Measurements from ENCODE around the gene NKD1.

Gene NKD1

DNA sequence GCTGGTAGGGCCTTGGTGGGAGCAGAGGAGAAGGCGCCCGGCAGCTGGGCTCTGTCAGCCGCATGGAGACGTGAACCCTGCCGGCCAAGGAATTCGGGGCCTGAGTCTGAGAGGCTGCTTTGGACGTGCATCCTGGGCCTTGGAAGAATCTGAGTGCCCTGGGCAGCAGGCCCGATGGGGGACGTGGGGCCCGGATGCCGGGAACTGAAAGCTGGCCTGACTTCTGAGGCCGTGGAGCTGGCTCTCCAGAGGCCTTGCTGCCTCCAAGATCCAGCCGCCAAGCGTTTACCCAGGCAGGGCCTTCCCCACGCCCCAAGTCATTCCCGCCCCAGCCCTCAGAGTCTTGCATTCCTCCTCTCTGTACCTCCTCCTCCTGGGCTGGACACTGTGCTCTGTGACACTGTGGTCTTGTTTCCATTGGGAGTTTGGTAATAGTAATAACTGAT lies 37.2 kb downstream of the NKD1 start:
- H3K27me3 Mint-ChIP-seq: no peaks in the 10 kb centered on the region
- H3K27ac Mint-ChIP-seq: no peak overlapping the region
- H3K36me3 Mint-ChIP-seq: peaks cover 6% of the 10 kb centered on the region
- no peaks in the 10 kb centered on the region for H3K9me3 Mint-ChIP-seq (ENCODE audit: low read depth)
- no peak overlapping the region for H3K4me3 Mint-ChIP-seq
- peaks cover 31% of the 10 kb centered on the region for H3K4me1 Mint-ChIP-seq (ENCODE audit: low read depth)

DNA sequence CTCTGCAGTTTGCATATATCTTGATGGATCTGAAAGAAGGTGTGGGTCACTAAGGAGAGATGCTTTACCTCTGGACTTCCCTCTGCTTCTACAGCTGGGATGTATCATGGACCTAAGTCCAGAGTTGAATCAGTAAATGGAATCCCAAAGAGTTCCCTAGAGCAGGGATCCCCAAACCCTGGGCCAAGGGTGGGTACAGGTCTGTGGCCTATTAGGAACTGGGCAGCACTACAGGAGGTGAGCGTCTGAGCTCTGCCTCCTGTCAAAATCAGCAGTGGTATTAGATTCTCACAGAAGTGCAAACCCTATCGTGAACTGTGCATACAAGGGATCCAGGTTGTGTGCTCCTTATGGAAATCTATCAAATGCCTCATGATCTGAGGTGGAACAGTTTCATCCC lies 39.3 kb downstream of the NKD1 start:
- peaks cover 38% of the 10 kb centered on the region for H3K4me1 Mint-ChIP-seq (ENCODE audit: low read depth)
- H3K36me3 Mint-ChIP-seq: peaks cover 6% of the 10 kb centered on the region
- no peaks in the 10 kb centered on the region for H3K9me3 Mint-ChIP-seq (ENCODE audit: low read depth)
- no peaks in the 10 kb centered on the region for H3K27me3 Mint-ChIP-seq
- H3K27ac Mint-ChIP-seq: no peak overlapping the region
- no peak overlapping the region for H3K4me3 Mint-ChIP-seq

DNA sequence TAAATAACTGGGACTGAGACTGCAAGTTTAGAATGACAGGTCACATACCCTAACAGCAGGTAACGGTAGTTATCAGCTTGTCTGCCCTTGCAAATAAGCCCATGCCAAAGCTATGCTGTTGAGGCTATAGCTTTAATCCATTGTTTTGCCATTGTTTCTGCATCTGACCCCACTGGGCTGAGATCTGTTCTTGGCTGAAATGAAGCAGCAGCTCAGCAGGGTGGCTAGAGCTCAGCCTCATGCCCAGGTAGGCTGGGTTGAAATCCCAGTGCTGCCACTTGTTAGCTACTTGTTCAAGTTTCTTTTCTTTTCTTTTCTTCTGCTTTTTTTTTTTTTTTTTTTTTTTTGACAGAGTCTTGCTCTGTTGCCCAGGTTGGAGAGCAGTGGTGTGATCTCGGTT lies 40.1 kb downstream of the NKD1 start:
- H3K9me3 Mint-ChIP-seq (ENCODE audit: low read depth): no peaks in the 10 kb centered on the region
- H3K4me3 Mint-ChIP-seq: no peak overlapping the region
- H3K27ac Mint-ChIP-seq: peak overlapping the region; percentile 98
- peaks cover 6% of the 10 kb centered on the region for H3K36me3 Mint-ChIP-seq
- H3K27me3 Mint-ChIP-seq: no peaks in the 10 kb centered on the region
- H3K4me1 Mint-ChIP-seq (ENCODE audit: low read depth): peaks cover 38% of the 10 kb centered on the region

DNA sequence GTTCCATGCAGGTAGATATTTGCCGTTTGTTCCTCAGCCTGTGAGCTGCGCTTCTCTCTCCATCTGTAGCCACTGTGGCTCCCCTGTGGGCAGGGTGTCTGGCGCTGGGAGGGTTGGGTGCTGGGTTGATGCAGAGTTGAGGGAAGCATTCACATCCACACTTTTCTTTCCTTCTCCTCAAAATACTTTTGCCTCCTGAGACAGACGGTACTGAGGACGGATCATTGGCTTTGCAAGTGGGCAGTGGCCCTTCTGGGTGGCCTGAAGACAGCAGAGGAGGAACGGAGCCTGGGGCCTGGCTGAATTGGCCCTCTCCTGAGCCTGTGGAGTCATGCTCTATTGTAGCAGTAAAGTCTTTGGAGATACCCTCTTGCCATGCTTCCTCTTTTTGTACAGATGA lies 43.0 kb downstream of the NKD1 start:
- H3K4me3 Mint-ChIP-seq: no peak overlapping the region
- H3K27ac Mint-ChIP-seq: no peak overlapping the region
- no peaks in the 10 kb centered on the region for H3K9me3 Mint-ChIP-seq (ENCODE audit: low read depth)
- peaks cover 32% of the 10 kb centered on the region for H3K4me1 Mint-ChIP-seq (ENCODE audit: low read depth)
- no peaks in the 10 kb centered on the region for H3K27me3 Mint-ChIP-seq
- peaks cover 6% of the 10 kb centered on the region for H3K36me3 Mint-ChIP-seq

DNA sequence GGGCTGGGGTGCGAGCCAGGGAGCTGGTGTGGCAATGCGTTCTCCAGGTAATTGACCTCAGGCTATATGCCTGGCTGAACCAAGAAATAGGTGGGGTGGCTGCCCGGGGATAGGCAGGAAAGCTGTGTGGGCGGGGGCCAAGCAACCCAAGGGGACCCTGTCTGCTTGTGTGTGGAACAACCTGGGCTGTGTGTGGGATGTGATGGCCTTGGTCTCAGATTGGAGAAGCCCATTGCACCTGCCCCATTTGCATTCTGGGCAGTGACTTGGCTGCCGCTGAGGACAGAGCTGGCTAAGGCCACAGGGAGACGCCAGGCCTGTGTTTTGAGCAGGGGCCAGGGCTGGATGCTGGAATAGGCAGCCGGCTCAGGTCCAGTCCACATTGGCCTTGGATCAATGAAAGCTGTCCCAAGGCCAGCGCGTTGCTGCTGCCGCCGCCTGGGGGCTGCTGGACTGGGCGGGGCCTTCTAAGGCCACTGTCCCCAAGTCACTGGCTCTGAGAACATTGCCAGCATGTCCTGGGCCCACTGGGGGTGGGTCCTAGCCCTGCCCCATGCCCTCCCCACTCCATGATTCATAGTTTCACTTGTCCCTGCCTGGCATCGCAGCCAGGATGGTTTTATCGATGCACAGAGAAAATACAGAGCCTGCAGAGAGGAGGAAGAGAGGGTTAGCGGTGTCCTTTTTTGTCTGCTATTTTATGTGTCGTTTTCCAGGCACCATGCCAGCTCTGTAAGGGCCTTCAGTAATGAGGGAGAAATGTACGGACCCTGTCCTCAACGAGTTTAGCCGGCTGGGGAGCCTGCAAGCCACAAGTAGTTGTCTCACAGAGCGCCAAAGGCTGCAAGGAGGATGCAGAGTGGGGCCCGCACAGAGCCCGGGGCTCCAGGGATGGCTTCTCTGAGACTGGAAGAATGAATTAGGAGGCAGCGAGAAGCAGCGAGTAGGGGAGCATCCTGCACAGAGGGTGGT lies 43.9 kb downstream of the NKD1 start:
- Mint-ChIP-seq H3K27ac (no peak overlapping the region), H3K36me3 (peaks cover 4% of the 10 kb centered on the region), H3K4me3 (no peak overlapping the region), H3K27me3 (no peaks in the 10 kb centered on the region), H3K4me1 (ENCODE audit: low read depth) (peaks cover 32% of the 10 kb centered on the region), H3K9me3 (ENCODE audit: low read depth) (no peaks in the 10 kb centered on the region)

DNA sequence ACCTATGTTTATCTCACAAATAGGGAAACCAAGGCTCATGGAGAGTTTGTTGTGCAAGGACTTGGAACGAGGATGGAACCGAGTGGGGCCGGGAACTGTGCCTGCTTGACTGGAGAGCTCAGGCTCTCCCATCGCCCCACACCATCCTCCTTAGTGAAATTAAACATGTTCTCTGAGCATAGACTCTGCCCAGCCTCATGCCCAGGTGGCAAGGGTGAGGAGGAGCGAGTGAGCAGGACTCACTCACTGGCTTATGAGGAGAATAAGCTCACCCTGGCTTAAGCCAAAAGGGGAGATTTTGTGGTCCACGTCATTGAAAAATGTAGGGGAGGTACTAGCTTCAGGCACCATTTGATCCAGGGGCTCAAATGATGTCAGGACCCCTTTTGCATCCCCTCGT lies 44.8 kb downstream of the NKD1 start:
- Mint-ChIP-seq H3K4me1 (ENCODE audit: low read depth) (peaks cover 31% of the 10 kb centered on the region), H3K27me3 (no peaks in the 10 kb centered on the region), H3K36me3 (no peaks in the 10 kb centered on the region), H3K27ac (no peak overlapping the region), H3K9me3 (ENCODE audit: low read depth) (no peaks in the 10 kb centered on the region), H3K4me3 (no peak overlapping the region)

DNA sequence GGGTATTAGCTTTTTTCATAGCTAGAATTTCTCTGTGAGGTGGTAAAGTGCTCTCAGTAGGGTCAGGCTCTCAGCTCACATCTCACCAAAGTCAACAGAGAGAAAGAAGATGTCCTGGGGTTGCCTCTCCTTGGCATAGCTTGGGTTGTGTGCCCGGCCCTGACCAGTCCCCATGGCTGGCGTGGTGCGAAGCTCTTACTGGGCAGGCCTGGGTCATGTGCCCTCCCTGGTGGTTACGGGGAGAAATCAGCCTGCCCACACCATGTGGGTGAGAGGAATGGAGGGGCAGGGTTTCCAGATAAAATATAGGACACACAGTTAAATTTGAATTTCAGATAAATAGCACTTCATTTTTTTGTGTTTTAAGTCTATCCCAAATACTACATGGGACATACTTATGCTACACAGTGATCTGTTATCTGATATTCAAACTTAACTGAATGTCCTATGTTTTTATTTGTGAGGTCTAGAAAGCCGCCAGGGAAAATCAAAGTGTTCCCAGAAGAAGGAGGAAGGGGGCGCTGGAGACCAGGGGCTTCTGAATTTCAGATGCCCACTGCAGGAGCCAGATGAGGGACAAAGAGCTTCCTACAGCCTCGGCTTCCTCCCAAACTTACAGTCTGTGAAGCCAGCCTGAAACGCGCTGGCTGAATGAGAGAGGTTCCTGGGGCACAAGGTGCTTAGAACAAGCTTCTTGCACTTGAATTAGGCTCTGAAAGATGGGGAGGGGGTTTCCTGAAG lies 45.4 kb downstream of the NKD1 start:
- Mint-ChIP-seq H3K27me3 (no peaks in the 10 kb centered on the region), H3K9me3 (ENCODE audit: low read depth) (no peaks in the 10 kb centered on the region), H3K27ac (no peak overlapping the region), H3K4me3 (no peak overlapping the region), H3K4me1 (ENCODE audit: low read depth) (peaks cover 26% of the 10 kb centered on the region), H3K36me3 (no peaks in the 10 kb centered on the region)

DNA sequence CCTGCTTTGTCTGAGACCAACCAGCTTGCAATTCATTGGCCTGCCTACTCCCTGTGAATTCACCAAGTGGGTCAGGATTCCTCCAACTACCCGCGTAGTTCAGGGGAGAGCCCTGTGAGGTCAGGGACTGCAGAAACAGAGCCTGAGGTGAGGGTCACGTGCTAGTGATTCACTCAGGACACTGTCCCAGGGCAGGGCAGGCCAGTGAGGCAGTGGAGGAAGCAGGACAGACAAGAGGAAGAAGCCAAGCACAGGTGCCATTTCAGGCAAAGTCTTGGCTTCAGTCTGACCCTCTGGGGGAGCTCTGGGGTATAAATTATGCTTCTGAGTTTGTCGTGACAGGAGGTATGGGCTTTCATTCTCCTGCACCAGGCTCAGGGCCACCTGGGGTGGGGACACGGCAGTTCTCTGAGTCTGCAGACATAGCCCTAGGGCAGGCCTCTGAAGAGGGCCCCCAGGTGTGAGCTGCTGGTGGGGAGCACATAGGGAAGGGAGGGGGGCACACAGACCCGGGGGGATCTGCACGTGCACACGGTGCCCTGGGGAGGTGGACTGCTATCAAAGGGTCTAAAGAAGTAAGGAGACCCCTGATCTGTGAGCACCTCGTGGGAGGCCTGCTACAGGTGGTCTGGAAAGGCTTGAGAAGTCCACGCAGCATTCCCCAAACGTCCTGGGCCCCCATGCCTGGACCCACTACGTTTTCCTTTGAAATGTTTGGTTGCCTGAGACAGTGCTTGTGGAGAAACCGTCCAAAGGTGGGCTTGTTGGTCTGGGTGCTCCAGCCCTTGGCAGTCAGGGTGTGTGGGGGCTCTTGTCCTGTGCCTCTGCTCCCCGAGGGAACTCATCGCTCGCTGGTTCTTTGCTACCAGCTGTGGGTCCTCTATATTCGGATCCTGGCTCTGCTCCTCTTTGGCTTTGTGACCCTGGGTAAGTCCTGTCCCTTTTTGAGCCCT lies 46.4 kb downstream of the NKD1 start:
- H3K27me3 Mint-ChIP-seq: no peaks in the 10 kb centered on the region
- H3K27ac Mint-ChIP-seq: no peak overlapping the region
- H3K4me3 Mint-ChIP-seq: no peak overlapping the region
- no peaks in the 10 kb centered on the region for H3K36me3 Mint-ChIP-seq
- H3K4me1 Mint-ChIP-seq (ENCODE audit: low read depth): peaks cover 18% of the 10 kb centered on the region
- H3K9me3 Mint-ChIP-seq (ENCODE audit: low read depth): no peaks in the 10 kb centered on the region

DNA sequence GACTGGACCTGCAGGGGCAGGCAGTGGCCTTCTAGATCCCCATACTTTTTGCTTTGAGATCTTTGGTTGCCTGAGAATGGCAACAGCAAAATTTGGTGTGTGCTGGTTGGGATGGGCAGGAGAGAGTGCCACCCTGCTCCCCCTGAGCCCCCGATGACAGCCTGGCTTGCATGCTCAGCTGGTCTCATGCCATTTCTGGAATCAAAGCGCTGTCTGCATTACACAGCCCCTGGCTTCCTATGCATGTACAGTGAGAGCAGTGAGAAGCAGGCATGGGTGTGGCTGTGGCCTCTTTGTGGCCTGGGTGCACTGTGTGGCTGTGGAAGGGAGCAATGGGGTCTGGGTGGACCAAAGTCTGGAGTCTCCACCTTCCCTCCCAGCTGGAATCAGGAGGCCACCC lies 47.7 kb downstream of the NKD1 start:
- Mint-ChIP-seq H3K27ac (no peak overlapping the region), H3K9me3 (ENCODE audit: low read depth) (no peaks in the 10 kb centered on the region), H3K27me3 (no peaks in the 10 kb centered on the region), H3K4me1 (ENCODE audit: low read depth) (peaks cover 24% of the 10 kb centered on the region), H3K36me3 (no peaks in the 10 kb centered on the region), H3K4me3 (no peak overlapping the region)

DNA sequence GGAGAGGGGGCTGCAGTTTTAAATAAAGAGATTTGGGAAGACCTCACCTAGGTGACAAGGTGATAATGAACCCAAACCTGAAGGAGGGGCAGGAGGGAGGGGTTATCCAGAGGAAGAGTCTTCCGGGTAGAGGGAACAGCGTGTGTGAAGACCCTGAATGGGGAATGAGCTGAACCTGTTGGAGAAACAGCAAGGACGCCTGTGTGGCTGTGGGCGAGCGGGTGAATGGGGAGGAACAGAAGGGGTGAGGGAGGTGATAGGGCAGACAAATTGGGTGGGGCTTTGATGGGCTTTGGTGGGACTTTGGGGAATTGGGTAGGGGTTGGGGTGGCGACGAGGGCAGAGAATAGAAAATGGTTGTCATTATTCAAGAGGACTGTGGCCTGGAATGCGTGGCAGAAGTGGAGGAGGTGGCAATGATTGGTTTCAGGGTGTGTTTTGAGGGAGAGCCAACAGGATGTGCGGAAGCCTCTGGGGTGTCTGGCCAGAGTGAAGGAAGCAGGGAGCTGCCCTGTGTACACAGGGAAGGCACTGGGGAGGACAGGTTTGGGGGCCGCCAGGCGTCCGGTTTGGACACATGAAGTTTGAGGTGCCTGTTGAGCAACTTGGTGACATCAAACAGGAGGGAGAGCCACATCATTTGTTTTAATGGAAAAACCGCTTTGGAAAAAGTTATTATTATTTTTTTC lies 48.7 kb downstream of the NKD1 start:
- H3K27ac Mint-ChIP-seq: no peak overlapping the region
- H3K4me1 Mint-ChIP-seq (ENCODE audit: low read depth): peaks cover 23% of the 10 kb centered on the region

DNA sequence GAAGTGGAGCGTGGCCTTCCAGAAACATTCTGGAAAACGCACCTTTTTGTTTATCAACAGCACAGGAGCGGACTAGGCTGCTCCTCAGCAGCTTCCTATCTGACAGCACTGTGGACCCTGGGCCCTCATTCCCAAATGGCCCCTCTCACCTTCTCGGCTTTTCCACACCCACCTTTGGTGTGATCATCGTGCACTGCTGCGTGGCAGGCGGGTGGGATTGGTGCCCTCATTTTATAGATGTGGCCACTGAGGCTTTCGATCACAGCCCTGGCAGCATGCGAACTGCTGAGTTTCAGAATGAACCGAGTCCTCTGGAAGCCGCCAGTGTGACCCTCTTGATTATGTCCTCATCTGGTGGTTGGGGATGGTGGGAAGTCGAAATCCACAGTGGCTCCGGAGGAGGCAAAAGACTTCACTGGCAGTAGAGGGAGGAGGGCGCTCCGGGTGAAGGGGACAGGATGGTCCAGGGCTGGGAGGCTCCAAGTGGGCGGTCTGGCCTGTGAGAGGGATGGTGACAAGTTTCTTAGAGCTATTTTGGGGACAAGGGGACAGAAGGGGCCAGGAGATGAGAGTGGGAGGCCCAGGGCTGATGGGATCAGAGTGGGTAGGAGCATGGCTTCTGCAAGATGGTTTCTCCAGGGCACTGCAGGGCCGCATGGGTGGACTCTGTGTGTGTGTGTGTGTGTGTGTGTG lies 49.5 kb downstream of the NKD1 start:
- Mint-ChIP-seq H3K27ac (no peak overlapping the region), H3K9me3 (ENCODE audit: low read depth) (no peaks in the 10 kb centered on the region), H3K4me3 (no peak overlapping the region), H3K4me1 (ENCODE audit: low read depth) (peaks cover 30% of the 10 kb centered on the region), H3K36me3 (no peaks in the 10 kb centered on the region), H3K27me3 (no peaks in the 10 kb centered on the region)

More for the DNA sequence above, 48.7 kb downstream of the NKD1 start:
- Mint-ChIP-seq H3K27me3 (no peaks in the 10 kb centered on the region), H3K9me3 (ENCODE audit: low read depth) (no peaks in the 10 kb centered on the region), H3K36me3 (no peaks in the 10 kb centered on the region), H3K4me3 (no peak overlapping the region)

DNA sequence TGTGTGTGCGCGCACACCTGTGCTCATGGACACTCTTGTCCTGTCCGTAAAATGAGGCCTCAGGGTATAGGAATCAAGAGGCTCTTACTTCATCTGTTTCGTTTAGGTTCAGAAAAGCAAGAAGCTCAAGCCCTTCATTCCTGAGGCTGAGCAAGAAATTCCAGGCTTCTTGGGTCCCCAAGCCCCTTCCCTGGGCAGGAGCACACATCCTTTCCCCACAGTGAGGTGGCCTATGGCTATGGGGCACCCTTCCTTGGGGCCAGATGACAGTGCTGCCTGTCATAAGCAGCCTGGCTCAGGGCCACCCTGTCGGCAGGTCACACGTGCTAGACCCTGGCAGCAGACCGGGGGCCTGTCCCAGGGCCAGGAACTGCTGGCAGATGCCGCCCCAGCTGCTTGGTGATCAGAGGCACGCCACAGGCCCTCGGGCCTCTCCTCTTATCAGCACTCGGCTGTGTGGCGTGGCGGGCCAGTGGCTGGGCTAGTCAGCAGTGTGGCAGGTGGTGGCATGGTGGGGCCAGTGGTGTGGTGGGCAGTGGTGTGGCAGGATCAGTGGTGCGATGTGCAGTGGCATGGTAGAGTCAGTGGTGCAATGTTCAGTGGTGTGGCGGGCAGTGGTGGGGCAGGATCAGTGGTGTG lies 50.2 kb downstream of the NKD1 start:
- no peaks in the 10 kb centered on the region for H3K9me3 Mint-ChIP-seq (ENCODE audit: low read depth)
- peaks cover 36% of the 10 kb centered on the region for H3K4me1 Mint-ChIP-seq (ENCODE audit: low read depth)
- no peak overlapping the region for H3K27ac Mint-ChIP-seq
- no peaks in the 10 kb centered on the region for H3K27me3 Mint-ChIP-seq
- H3K4me3 Mint-ChIP-seq: no peak overlapping the region
- H3K36me3 Mint-ChIP-seq: no peaks in the 10 kb centered on the region

DNA sequence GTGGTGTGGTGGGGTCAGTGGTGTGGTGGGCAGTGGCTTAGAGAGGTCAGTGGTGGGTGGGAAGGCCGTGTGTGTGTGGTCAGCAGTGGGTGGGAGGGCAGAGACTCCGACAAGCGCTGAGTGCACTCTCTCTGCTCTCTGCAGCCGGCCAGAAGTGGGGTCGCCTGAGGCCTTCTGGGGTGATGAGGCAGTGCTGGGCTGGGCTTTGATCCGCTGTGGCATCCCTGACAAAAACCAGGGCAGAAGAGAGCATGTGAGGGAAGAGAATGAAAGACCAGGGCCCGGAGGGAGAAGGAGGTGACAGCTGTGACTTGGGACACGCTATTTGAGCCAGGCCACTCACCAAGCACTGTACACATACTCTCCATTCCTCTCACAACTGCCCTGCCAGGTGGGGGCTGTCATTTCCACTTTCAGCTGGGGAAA lies 50.8 kb downstream of the NKD1 start:
- Mint-ChIP-seq H3K27me3 (no peaks in the 10 kb centered on the region), H3K9me3 (ENCODE audit: low read depth) (no peaks in the 10 kb centered on the region), H3K27ac (peak overlapping the region; percentile 22), H3K36me3 (no peaks in the 10 kb centered on the region), H3K4me1 (ENCODE audit: low read depth) (peaks cover 40% of the 10 kb centered on the region), H3K4me3 (no peak overlapping the region)
